Skeletal muscle tissue (tissue), 4 donors: ENCODE results near the gene SLC25A47. TPM values are rescaled to one million over a fixed set of nuclear protein-coding genes. Genes with fewer than 3 reads are reported as not detected.

Experiments
- H3K27ac ChIP-seq: one replicate; pipeline ENCODE4 v1.7.0; 2013; ENCODE audit warnings: mild to moderate bottlenecking, low read depth, low read length, inconsistent platforms
- H3K27me3 ChIP-seq, 3 donors: one replicate each; pipeline ENCODE4 v1.7.0; 2013; ENCODE audit warnings: low read length in 3 of 3; ENCODE audit not compliant: control insufficient read depth in 3 of 3, insufficient read depth in 3 of 3
- H3K36me3 ChIP-seq, 3 donors: one replicate each; pipeline ENCODE4 v1.7.0; 2013; ENCODE audit warnings: low read length in 3 of 3; ENCODE audit not compliant: control insufficient read depth in 3 of 3, insufficient read depth in 3 of 3
- H3K4me1 ChIP-seq, 3 donors: one replicate each; pipeline ENCODE4 v1.7.0; 2013; ENCODE audit warnings: low read length in 3 of 3, mild to moderate bottlenecking in 3 of 3; ENCODE audit not compliant: control insufficient read depth in 3 of 3, insufficient read depth in 3 of 3
- H3K4me3 ChIP-seq, 3 donors: one replicate each; pipeline ENCODE4 v1.7.0; 2013; ENCODE audit warnings: low read length in 3 of 3
- H3K9ac ChIP-seq, 3 donors: one replicate each; pipeline ENCODE4 v1.7.0; 2013; ENCODE audit warnings: low read length in 3 of 3, mild to moderate bottlenecking in 3 of 3, moderate library complexity in 2 of 3, low read depth in 1 of 3
- H3K9me3 ChIP-seq, 3 donors: one replicate each; pipeline ENCODE4 v1.7.0; 2013; ENCODE audit warnings: low read length in 3 of 3; ENCODE audit not compliant: control insufficient read depth in 3 of 3
- total RNA-seq: library from RNA; depleted of rRNA; stranded (reverse); fragments of >200 nt; gene quantifications from one replicate; pipeline ENCODE4 v1.2.3, GENCODE V29; 2014
- donor health status: Osteomylitis.

Gene SLC25A47
- total RNA-seq, 1 donor from 2014 or later = 0.52 TPM

DNA sequence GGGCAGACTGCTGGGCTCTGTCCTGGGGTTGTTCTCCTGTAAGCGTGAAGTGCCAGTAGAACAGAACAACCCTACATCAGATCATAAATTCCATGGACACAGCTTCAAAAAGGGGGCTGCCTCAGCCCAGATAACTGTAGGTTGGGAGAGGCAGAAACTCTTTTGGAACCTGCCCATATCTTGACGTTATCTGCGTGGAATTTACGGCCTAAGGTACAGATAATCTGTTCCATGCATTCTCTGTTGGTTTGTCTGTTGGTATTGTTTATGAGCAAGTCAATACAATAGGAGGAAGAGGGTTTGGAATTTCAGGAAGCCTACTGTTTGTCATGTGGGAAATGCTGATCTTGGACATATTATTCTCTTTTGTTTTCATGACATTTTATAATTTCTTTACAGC, 36.7 kb downstream of the SLC25A47 start:
- Histone ChIP-seq H3K27ac (no peak overlapping the region), H3K9ac (no peak overlapping the region), H3K4me3 (no peak overlapping the region), H3K9me3 (peaks cover 0 to 3% (median 0%) of the 10 kb centered on the region in 3 donors), H3K27me3 (no peaks in the 10 kb centered on the region), H3K4me1 (no peaks in the 10 kb centered on the region), H3K36me3 (peaks cover 17 to 39% (median 22%) of the 10 kb centered on the region in 3 donors)

DNA sequence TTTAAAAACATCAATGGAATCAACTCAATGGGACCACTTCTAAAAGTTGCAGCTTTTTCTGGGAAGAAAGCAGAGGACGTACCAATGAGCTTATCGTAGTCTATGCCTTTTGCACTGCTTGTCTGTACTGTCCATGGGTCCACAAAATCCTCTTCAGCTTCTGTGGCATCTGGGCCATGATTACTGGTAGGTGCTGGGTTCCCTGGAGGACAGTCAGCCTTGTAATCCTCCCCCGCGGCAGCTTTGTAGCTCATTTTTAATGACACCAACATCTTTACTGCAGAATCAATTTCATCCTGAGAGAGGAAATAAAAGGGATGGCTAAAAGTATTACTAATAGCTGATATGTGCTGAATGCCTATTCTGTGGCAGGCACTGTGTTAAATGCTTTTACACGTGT, 38.5 kb downstream of the SLC25A47 start:
- peaks cover 16 to 42% (median 31%) of the 10 kb centered on the region in 3 donors for H3K36me3 ChIP-seq
- H3K27me3 ChIP-seq = no peaks in the 10 kb centered on the region
- no peaks in the 10 kb centered on the region for H3K4me1 ChIP-seq
- peaks cover 0 to 3% (median 0%) of the 10 kb centered on the region in 3 donors for H3K9me3 ChIP-seq
- H3K4me3 ChIP-seq = no peak overlapping the region
- H3K27ac ChIP-seq = no peak overlapping the region
- no peak overlapping the region for H3K9ac ChIP-seq

DNA sequence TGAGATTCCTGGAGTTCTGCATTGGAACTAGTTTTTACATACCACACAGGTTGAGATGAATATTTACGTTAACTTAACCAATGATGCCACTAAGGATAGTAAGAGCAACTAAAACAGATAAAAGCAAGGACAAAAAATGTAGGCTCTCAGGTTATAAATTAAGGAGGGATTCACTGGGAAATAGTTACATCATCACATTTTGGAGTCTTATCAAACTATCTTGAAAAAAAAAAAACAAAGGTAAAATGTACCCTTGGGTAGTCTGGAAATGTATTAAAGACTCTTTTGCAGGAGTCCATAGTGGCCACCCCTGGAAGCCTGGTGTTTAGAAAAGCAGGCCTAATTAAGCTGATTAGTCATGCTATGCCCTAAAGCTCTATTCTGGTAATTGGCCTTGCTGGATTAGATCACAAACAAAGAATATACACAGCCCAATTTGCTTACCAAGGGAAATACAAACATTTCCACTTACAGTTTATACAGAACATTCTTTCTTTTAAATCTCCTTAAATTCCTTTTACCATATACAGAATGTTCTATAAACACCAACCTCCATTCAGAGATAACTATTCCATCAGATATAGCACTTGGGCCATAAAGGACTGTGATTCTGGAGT, 39.3 kb downstream of the SLC25A47 start:
- Histone ChIP-seq H3K9me3 (peaks cover 0 to 3% (median 0%) of the 10 kb centered on the region in 3 donors), H3K4me1 (no peaks in the 10 kb centered on the region), H3K27ac (no peak overlapping the region), H3K36me3 (peaks cover 16 to 43% (median 31%) of the 10 kb centered on the region in 3 donors), H3K9ac (no peak overlapping the region), H3K27me3 (no peaks in the 10 kb centered on the region), H3K4me3 (no peak overlapping the region)

DNA sequence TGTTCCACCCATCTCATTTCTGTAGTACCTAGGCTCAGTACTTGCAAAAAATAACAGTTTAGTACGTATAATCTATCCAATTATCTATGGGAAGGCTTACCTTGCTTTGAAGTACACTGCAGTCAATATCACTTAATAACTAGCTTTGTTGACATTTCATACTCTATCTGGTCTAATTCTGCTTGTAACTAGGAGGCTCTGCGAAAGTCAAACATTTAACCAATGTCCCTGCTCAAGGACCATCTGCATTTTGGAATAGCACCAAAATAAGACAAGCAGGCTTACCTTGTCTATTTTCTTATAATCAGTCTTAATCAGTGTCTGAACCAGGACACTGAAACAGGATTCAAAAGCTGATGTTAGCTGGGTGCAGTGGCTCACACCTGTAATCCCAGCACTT, 39.9 kb downstream of the SLC25A47 start:
- peaks cover 19 to 46% (median 34%) of the 10 kb centered on the region in 3 donors for H3K36me3 ChIP-seq
- H3K9ac ChIP-seq = no peak overlapping the region

DNA sequence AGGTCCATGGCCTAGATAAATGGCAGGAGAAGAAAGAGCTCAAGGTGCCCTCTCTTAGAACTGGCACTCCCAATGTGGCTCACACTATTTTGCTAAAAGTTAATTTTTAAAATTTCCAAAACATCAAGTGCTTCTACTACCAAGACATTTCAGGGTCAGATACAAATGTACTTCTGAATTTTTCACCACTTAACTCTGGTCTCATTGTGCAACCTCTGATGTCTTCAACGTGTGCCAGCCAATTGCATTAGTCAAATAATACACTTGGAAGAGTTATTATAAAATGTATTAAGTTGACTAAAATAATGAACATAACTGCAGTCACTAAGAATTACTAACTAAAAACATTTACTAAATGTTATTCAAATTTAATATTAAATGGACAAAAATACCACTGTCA, 41.3 kb downstream of the SLC25A47 start:
- no peak overlapping the region for H3K9ac ChIP-seq
- no peak overlapping the region for H3K4me3 ChIP-seq
- H3K27me3 ChIP-seq = no peaks in the 10 kb centered on the region
- H3K36me3 ChIP-seq = peaks cover 16 to 46% (median 36%) of the 10 kb centered on the region in 3 donors
- no peak overlapping the region for H3K27ac ChIP-seq
- no peaks in the 10 kb centered on the region for H3K9me3 ChIP-seq
- no peaks in the 10 kb centered on the region for H3K4me1 ChIP-seq

More for the DNA sequence above, 39.9 kb downstream of the SLC25A47 start:
- H3K9me3 ChIP-seq = peaks cover 0 to 3% (median 0%) of the 10 kb centered on the region in 3 donors
- no peaks in the 10 kb centered on the region for H3K27me3 ChIP-seq
- H3K27ac ChIP-seq = no peak overlapping the region
- no peak overlapping the region for H3K4me3 ChIP-seq
- no peaks in the 10 kb centered on the region for H3K4me1 ChIP-seq

DNA sequence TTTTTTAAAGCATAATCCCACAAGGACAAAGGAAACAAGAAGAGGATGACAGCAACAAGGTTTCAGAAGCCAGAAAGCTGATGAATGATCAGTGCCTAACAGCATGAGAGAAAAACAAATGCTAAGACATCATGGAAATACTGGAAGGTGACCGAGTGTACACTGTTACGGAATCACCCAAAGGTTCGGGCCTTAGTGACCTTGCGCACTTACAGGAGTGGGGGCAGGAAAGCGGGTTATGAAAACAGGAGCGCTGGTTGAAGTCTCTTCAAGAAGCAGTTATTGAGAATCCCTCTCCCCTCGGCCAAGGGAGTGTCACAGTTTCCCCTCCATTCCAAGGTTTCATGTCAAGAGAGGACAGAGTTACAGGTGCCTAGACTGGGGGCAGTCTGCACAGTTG, 42.6 kb downstream of the SLC25A47 start:
- Histone ChIP-seq H3K9ac (no peak overlapping the region), H3K4me1 (no peaks in the 10 kb centered on the region), H3K36me3 (peaks cover 9 to 34% (median 27%) of the 10 kb centered on the region in 3 donors), H3K27me3 (no peaks in the 10 kb centered on the region), H3K9me3 (no peaks in the 10 kb centered on the region), H3K27ac (no peak overlapping the region), H3K4me3 (no peak overlapping the region)

DNA sequence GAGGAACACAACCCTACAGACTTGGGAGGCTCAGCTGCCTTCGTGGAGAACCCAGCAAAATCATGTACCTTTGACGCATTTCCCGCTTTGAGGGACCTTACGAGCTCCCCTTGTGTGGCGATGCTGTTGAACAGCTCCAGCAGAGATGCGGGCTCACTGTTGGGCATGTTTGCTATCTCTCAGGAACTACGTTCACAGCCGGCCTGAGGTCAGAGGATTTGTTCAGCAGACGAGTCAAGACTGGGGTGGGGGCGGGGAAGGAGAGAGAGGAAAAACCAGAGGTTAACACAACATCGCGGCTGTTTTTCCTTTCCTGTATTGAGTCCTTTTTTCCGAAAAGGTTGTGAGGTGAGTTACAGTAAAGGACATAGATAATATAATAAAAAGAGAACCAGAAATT, 45.9 kb downstream of the SLC25A47 start:
- no peak overlapping the region for H3K4me3 ChIP-seq

DNA sequence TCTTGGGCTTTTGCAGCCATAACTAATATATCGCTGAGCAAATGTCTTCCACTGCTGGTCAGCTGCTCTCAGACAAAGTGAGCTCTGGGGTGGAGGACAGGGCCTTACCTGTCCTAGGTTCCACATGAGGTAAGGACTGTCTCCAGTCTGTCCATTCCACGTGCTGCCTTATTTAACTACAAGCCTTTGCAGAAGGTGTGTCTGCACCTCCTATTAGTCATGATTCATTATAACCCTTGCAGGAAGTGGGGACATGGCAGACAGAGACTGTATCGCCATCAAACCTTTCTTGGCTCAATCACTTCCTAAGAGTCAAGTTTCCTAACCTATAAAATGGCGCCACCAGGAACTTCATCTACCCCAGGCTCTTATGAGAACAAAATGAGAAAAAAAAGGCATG, 46.9 kb downstream of the SLC25A47 start:
- Histone ChIP-seq H3K9ac (no peak overlapping the region), H3K27ac (no peak overlapping the region), H3K27me3 (no peaks in the 10 kb centered on the region), H3K9me3 (no peaks in the 10 kb centered on the region), H3K36me3 (peaks cover 5 to 26% (median 18%) of the 10 kb centered on the region in 3 donors), H3K4me3 (no peak overlapping the region), H3K4me1 (peaks cover 1 to 6% (median 2%) of the 10 kb centered on the region in 3 donors)

More for the DNA sequence above, 45.9 kb downstream of the SLC25A47 start:
- Histone ChIP-seq H3K9me3 (no peaks in the 10 kb centered on the region), H3K27ac (no peak overlapping the region), H3K4me1 (no peaks in the 10 kb centered on the region), H3K27me3 (no peaks in the 10 kb centered on the region), H3K36me3 (peaks cover 5 to 26% (median 18%) of the 10 kb centered on the region in 3 donors), H3K9ac (no peak overlapping the region)

DNA sequence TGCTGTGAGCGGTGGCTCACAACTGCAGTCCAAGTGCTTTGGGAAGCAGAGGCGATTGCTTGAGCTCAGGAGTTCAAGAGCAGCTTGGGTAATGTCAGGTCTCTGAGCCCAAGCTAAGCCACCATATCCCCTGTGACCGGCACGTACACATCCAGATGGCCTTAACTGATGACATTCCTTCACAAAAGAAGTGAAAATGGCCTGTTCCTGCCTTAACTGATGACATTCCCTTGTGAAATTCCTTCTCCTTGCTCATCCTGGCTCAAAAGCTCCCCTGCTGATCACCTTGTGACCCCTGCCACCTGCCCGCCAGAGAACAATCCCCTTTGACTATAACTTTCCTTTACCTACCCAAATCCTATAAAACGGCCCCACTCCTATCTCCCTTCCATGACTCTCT, 48.6 kb downstream of the SLC25A47 start:
- no peaks in the 10 kb centered on the region for H3K9me3 ChIP-seq
- H3K27ac ChIP-seq = no peak overlapping the region
- H3K27me3 ChIP-seq = no peaks in the 10 kb centered on the region
- peak overlapping the region in 1 of 3 donors; percentile 30 for H3K4me3 ChIP-seq
- H3K9ac ChIP-seq = no peak overlapping the region
- H3K36me3 ChIP-seq = peaks cover 3 to 15% (median 8%) of the 10 kb centered on the region in 3 donors
- H3K4me1 ChIP-seq = peaks cover 13 to 22% (median 15%) of the 10 kb centered on the region in 3 donors

DNA sequence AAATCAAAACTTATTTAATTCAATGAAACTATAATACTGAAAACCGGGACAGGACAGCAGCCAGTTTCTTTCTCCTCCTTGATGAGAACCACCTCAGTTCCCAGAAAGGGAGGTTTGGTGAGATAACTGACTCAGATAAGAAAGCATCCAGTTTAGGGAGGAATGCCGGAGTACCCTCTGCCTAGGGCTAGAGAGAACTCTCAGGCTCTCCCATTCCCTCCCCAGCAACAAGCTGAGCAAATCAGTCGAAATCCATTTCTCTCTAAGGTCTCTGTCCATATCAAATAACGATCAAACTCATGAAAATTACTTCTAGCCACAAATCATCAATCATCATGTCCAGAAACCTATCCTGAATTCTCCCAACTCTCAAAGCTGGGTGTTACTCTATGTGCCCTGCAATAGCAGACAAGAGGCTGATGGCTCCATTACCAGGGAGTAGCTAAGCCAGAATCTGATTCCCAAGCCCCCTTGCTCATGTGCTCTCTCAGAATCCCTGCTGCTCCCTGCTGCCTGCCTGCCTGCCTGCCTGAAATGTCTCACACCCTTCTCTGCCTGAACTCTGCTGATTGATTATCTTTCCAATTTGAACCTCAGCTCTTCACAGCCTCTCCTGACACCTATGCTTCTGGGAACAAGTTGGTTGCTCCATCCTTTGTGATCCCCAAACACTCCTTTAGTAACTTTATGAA, 49.4 kb downstream of the SLC25A47 start:
- peak overlapping the region in 2 of 3 donors; percentile 46 to 54 for H3K9ac ChIP-seq
- no peaks in the 10 kb centered on the region for H3K27me3 ChIP-seq
- H3K9me3 ChIP-seq = no peaks in the 10 kb centered on the region
- H3K36me3 ChIP-seq = peaks cover 3 to 15% (median 8%) of the 10 kb centered on the region in 3 donors
- H3K4me1 ChIP-seq = peaks cover 19 to 29% (median 22%) of the 10 kb centered on the region in 3 donors
- H3K4me3 ChIP-seq = peak overlapping the region in 2 of 3 donors; percentile 10 to 11
- H3K27ac ChIP-seq = no peak overlapping the region
